ENCODE data around the gene RAP1GAP2.

GRCh38 chr17:3008336-3009288 lies 212.4 kb downstream of the RAP1GAP2 start:
- TF ChIP-seq CTCF (IDR thresholded peaks at IDR 0.05), result no peak
- no peak for TF ChIP-seq EP300 (IDR thresholded peaks at IDR 0.05)
- no peak for TF ChIP-seq POLR2AphosphoS5 (IDR thresholded peaks at IDR 0.05)
